OCI-LY1 (cell line): Measurements from ENCODE around the gene ZNF438.
"Not testable (repeated sequence)": the region's sequence is repeated elsewhere in the genome, so short reads cannot be mapped to it uniquely, and the experiment has no call there.

ENCODE experiments used
- H2AFZ ChIP-seq: fragments of 200-600 bp; sonication (generic), shearing (Covaris generic); 2 replicates; pipeline ENCODE4 v1.6.0; 2014; ENCODE audit warnings: antibody characterized with exemption, mild to moderate bottlenecking, low read length
- H3F3A ChIP-seq: fragments of 200-600 bp; sonication (generic), shearing (Covaris generic); 2 replicates; pipeline ENCODE4 v1.6.0; 2014; ENCODE audit warnings: mild to moderate bottlenecking, antibody characterized with exemption, low read length, moderate library complexity; ENCODE audit not compliant: insufficient read depth
- H3K27ac ChIP-seq: fragments of 200-600 bp; sonication (generic); 2 replicates; pipeline ENCODE4 v1.5.1; 2014; ENCODE audit warnings: low read length, mixed run types, mild to moderate bottlenecking, low read depth; ENCODE audit not compliant: poor library complexity, severe bottlenecking
- H3K27me3 ChIP-seq: fragments of 200-600 bp; sonication (generic); 2 replicates; pipeline ENCODE4 v1.6.0; 2014; ENCODE audit warnings: antibody characterized with exemption, mild to moderate bottlenecking, low read length, moderate library complexity; ENCODE audit not compliant: insufficient read depth
- H3K36me3 ChIP-seq: fragments of 200-600 bp; sonication (generic); 2 replicates; pipeline ENCODE4 v1.6.1; 2014; ENCODE audit warnings: mild to moderate bottlenecking, antibody characterized with exemption, low read length, moderate library complexity, mixed read lengths; ENCODE audit not compliant: insufficient read depth
- H3K4me1 ChIP-seq: fragments of 200-600 bp; sonication (generic); 2 replicates; pipeline ENCODE4 v1.5.1; 2014; ENCODE audit warnings: mild to moderate bottlenecking, low read length, moderate library complexity; ENCODE audit not compliant: insufficient read depth, severe bottlenecking
- H3K4me2 ChIP-seq: fragments of 200-600 bp; sonication (generic), shearing (Covaris generic); 2 replicates; pipeline ENCODE4 v1.6.1; 2014; ENCODE audit warnings: low read length
- H3K4me3 ChIP-seq: fragments of 200-600 bp; sonication (generic); 2 replicates; pipeline ENCODE4 v1.5.1; 2014; ENCODE audit warnings: low read length, low read depth, mild to moderate bottlenecking, mixed read lengths; ENCODE audit not compliant: poor library complexity, severe bottlenecking
- H3K79me2 ChIP-seq: fragments of 200-600 bp; shearing (Covaris generic); 2 replicates; pipeline ENCODE4 v1.6.1; 2016; ENCODE audit warnings: mixed run types, low read length, mixed read lengths; ENCODE audit not compliant: insufficient read depth
- H3K9ac ChIP-seq: fragments of 200-600 bp; sonication (generic), shearing (Covaris generic); 2 replicates; pipeline ENCODE4 v1.6.1; 2014; ENCODE audit warnings: mild to moderate bottlenecking, low read length, mixed read lengths
- H3K9me2 ChIP-seq: fragments of 200-600 bp; sonication (generic), shearing (Covaris generic); 2 replicates; pipeline ENCODE4 v1.6.1; 2014; ENCODE audit warnings: low read depth, mild to moderate bottlenecking, low read length, mixed read lengths
- H3K9me3 ChIP-seq: fragments of 200-600 bp; shearing (Covaris generic); 2 replicates; pipeline ENCODE4 v1.6.1; 2014; ENCODE audit warnings: low read length, mixed read lengths
- H4K20me1 ChIP-seq: fragments of 200-600 bp; sonication (generic), shearing (Covaris generic); 2 replicates; pipeline ENCODE4 v1.6.0; 2016; ENCODE audit warnings: mild to moderate bottlenecking, low read length; ENCODE audit not compliant: insufficient read depth
- CTCF ChIP-seq: fragments of 200-600 bp; sonication (generic), shearing (Covaris generic); IDR thresholded peaks from 2 replicates; pipeline ENCODE4 v1.5.1; 2017; ENCODE audit warnings: mild to moderate bottlenecking, antibody characterized with exemption, low read length, moderate library complexity, mixed read lengths
- EZH2 ChIP-seq: fragments of 200-600 bp; sonication (generic), shearing (Covaris generic); IDR thresholded peaks from 2 replicates; pipeline ENCODE4 v1.8.0; 2017; ENCODE audit warnings: borderline replicate concordance, mixed run types, mild to moderate bottlenecking, antibody characterized with exemption, low read length, moderate library complexity, mixed read lengths

Gene ZNF438

GRCh38 chr10:31061941-31062340 lies 30.3 kb upstream of the ZNF438 start:
- TF ChIP-seq CTCF: no peak
- no peak for TF ChIP-seq EZH2

GRCh38 chr10:31058795-31059703 lies 27.4 kb upstream of the ZNF438 start:
- no peaks in the 10 kb centered on the region for H4K20me1 ChIP-seq
- H3K27me3 ChIP-seq: no peaks in the 10 kb centered on the region
- H3K4me1 ChIP-seq: no peaks in the 10 kb centered on the region
- no peak overlapping the region for H3K9ac ChIP-seq
- no peak overlapping the region for H3K27ac ChIP-seq
- H3K4me3 ChIP-seq: no peak overlapping the region
- no peak overlapping the region for H3K4me2 ChIP-seq
- no peaks in the 10 kb centered on the region for H3F3A ChIP-seq
- no peaks in the 10 kb centered on the region for H3K9me2 ChIP-seq
- no peaks in the 10 kb centered on the region for H3K36me3 ChIP-seq
- H3K79me2 ChIP-seq: no peaks in the 10 kb centered on the region
- TF ChIP-seq CTCF: no peak
- no peak for TF ChIP-seq EZH2
- H2AFZ ChIP-seq: no peak overlapping the region
- no peaks in the 10 kb centered on the region for H3K9me3 ChIP-seq

More at GRCh38 chr10:31061941-31062340, 30.3 kb upstream of the ZNF438 start:
- Histone ChIP-seq H3K79me2 (no peaks in the 10 kb centered on the region), H2AFZ (no peak overlapping the region), H3F3A (no peaks in the 10 kb centered on the region), H3K4me1 (no peaks in the 10 kb centered on the region), H3K4me3 (no peak overlapping the region), H3K27ac (no peak overlapping the region), H4K20me1 (no peaks in the 10 kb centered on the region), H3K9me2 (no peaks in the 10 kb centered on the region), H3K27me3 (no peaks in the 10 kb centered on the region), H3K36me3 (no peaks in the 10 kb centered on the region), H3K9ac (no peak overlapping the region), H3K4me2 (no peak overlapping the region), H3K9me3 (no peaks in the 10 kb centered on the region)

GRCh38 chr10:31056678-31057077 lies 25.0 kb upstream of the ZNF438 start:
- not testable (repeated sequence) for H3K36me3 ChIP-seq, H3K79me2 ChIP-seq, H4K20me1 ChIP-seq, H3K4me1 ChIP-seq, H3K27ac ChIP-seq, H2AFZ ChIP-seq, H3K9me2 ChIP-seq, H3F3A ChIP-seq, H3K4me3 ChIP-seq, H3K9me3 ChIP-seq, H3K27me3 ChIP-seq, H3K4me2 ChIP-seq, H3K9ac ChIP-seq
